Progenitor cell of endocrine pancreas (in vitro differentiated cells): ENCODE results near the gene GCC2. TPM values are rescaled to one million over a fixed set of nuclear protein-coding genes. Genes with fewer than 3 reads are reported as not detected.
A peak's percentile ranks its signal among the peaks of the same experiment; 100 is the strongest.
"Not testable (repeated sequence)": the region's sequence is repeated elsewhere in the genome, so short reads cannot be mapped to it uniquely, and the experiment has no call there.

Experiments
- DNase-seq: peaks from one replicate; pipeline ENCODE4 v3.0.0; 2021; ENCODE audit warnings: low spot score; ENCODE audit not compliant: unreplicated experiment
- H3K27ac Mint-ChIP-seq: 2 replicates; pipeline ENCODE4 v1.8.0; 2021; ENCODE audit warnings: mild to moderate bottlenecking, moderate library complexity, mixed read lengths
- H3K27me3 Mint-ChIP-seq: 2 replicates; pipeline ENCODE4 v1.8.0; 2021; ENCODE audit warnings: mixed read lengths
- H3K36me3 Mint-ChIP-seq: 2 replicates; pipeline ENCODE4 v1.8.0; 2022; ENCODE audit warnings: mixed read lengths; ENCODE audit not compliant: insufficient read depth
- H3K4me1 Mint-ChIP-seq: 2 replicates; pipeline ENCODE4 v1.8.0; 2021; ENCODE audit warnings: low read depth, mixed read lengths
- H3K4me3 Mint-ChIP-seq: 2 replicates; pipeline ENCODE4 v1.8.0; 2021; ENCODE audit warnings: low read depth, mild to moderate bottlenecking, moderate library complexity, mixed read lengths
- H3K9me3 Mint-ChIP-seq: 2 replicates; pipeline ENCODE4 v1.8.0; 2021; ENCODE audit warnings: low read depth, mixed read lengths
- CTCF ChIP-seq: fragments of 200-600 bp; sonication (generic); IDR thresholded peaks from one replicate; pipeline ENCODE4 v1.5.0; 2021; ENCODE audit warnings: antibody characterized with exemption, mild to moderate bottlenecking; ENCODE audit not compliant: unreplicated experiment
- total RNA-seq: library from RNA; stranded (reverse); gene quantifications from 2 replicates; pipeline ENCODE4 v1.2.1, GENCODE V29; 2021

GCC2 gene
- total RNA-seq, 1 donor from 2014 or later, result 82.8 TPM

GRCh38 chr2:108477099-108477498 lies 28.1 kb downstream of the GCC2 start:
- Mint-ChIP-seq H3K4me1 (no peaks in the 10 kb centered on the region), H3K9me3 (no peaks in the 10 kb centered on the region), H3K36me3 (peaks cover 37% of the 10 kb centered on the region), H3K4me3 (no peak overlapping the region), H3K27ac (no peak overlapping the region), H3K27me3 (no peaks in the 10 kb centered on the region)
- no peak for TF ChIP-seq CTCF
- DNase-seq, result no peak

- H3K4me1 Mint-ChIP-seq, result no peaks in the 10 kb centered on the region
- H3K9me3 Mint-ChIP-seq, result peaks cover 3% of the 10 kb centered on the region
- TF ChIP-seq CTCF, result no peak
- H3K27ac Mint-ChIP-seq, result no peak overlapping the region
- H3K27me3 Mint-ChIP-seq, result no peaks in the 10 kb centered on the region
- DNase-seq, result no peak
- H3K36me3 Mint-ChIP-seq, result peaks cover 35% of the 10 kb centered on the region
- no peak overlapping the region for H3K4me3 Mint-ChIP-seq
These were observed 36.2 kb downstream of the GCC2 start for GRCh38 chr2:108485253-108485652.

GRCh38 chr2:108490506-108491122 lies 41.6 kb downstream of the GCC2 start:
- DNase-seq, result no peak
- Mint-ChIP-seq H3K4me1 (peaks cover 13% of the 10 kb centered on the region), H3K4me3 (no peak overlapping the region), H3K27ac (no peak overlapping the region), H3K27me3 (no peaks in the 10 kb centered on the region), H3K36me3 (peaks cover 30% of the 10 kb centered on the region), H3K9me3 (no peaks in the 10 kb centered on the region)
- no peak for TF ChIP-seq CTCF

GRCh38 chr2:108491848-108492247 lies 42.8 kb downstream of the GCC2 start:
- no peak for DNase-seq
- TF ChIP-seq CTCF, result no peak
- H3K27me3 Mint-ChIP-seq, result no peaks in the 10 kb centered on the region
- H3K9me3 Mint-ChIP-seq, result no peaks in the 10 kb centered on the region
- no peak overlapping the region for H3K27ac Mint-ChIP-seq
- H3K4me3 Mint-ChIP-seq, result no peak overlapping the region
- H3K36me3 Mint-ChIP-seq, result peaks cover 30% of the 10 kb centered on the region
- peaks cover 13% of the 10 kb centered on the region for H3K4me1 Mint-ChIP-seq

GRCh38 chr2:108492364-108492763 lies 43.4 kb downstream of the GCC2 start:
- no peak for DNase-seq
- Mint-ChIP-seq H3K27me3 (no peaks in the 10 kb centered on the region), H3K36me3 (peaks cover 31% of the 10 kb centered on the region), H3K27ac (peak overlapping the region; percentile 42), H3K4me1 (peaks cover 13% of the 10 kb centered on the region), H3K4me3 (peak overlapping the region; percentile 3), H3K9me3 (no peaks in the 10 kb centered on the region)
- no peak for TF ChIP-seq CTCF

GRCh38 chr2:108496167-108496566 lies 47.2 kb downstream of the GCC2 start:
- not testable (repeated sequence) for H3K9me3 Mint-ChIP-seq, H3K27ac Mint-ChIP-seq, H3K4me3 Mint-ChIP-seq, DNase-seq, H3K27me3 Mint-ChIP-seq
- Mint-ChIP-seq H3K4me1 (peaks cover 13% of the 10 kb centered on the region), H3K36me3 (peaks cover 32% of the 10 kb centered on the region)

GRCh38 chr2:108507620-108508019 lies 58.6 kb downstream of the GCC2 start:
- H3K27ac Mint-ChIP-seq, DNase-seq, H3K4me1 Mint-ChIP-seq, H3K9me3 Mint-ChIP-seq, H3K27me3 Mint-ChIP-seq, H3K4me3 Mint-ChIP-seq: not testable (repeated sequence)
- peaks cover 28% of the 10 kb centered on the region for H3K36me3 Mint-ChIP-seq

- not testable (repeated sequence) for H3K9me3 Mint-ChIP-seq, H3K27me3 Mint-ChIP-seq, H3K4me3 Mint-ChIP-seq, H3K4me1 Mint-ChIP-seq, H3K36me3 Mint-ChIP-seq, DNase-seq, H3K27ac Mint-ChIP-seq
These were observed 63.4 kb downstream of the GCC2 start for GRCh38 chr2:108512431-108512830.

- H3K36me3 Mint-ChIP-seq, result peaks cover 15% of the 10 kb centered on the region
- not testable (repeated sequence) for H3K27ac Mint-ChIP-seq, H3K9me3 Mint-ChIP-seq, H3K4me1 Mint-ChIP-seq, H3K27me3 Mint-ChIP-seq, DNase-seq, H3K4me3 Mint-ChIP-seq
These were observed 65.5 kb downstream of the GCC2 start for GRCh38 chr2:108514478-108514877.
